HepG2 (cell line): Measurements from ENCODE around the gene AXIN2. TPM values are rescaled to one million over a fixed set of nuclear protein-coding genes. Genes with fewer than 3 reads are reported as not detected.

Experiments used
- ARID5B ChIP-seq: IDR thresholded peaks from 2 replicates; pipeline ENCODE4 v1.4.0; 2020; ENCODE audit warnings: mild to moderate bottlenecking, missing genetic modification reagents
- HNF4G ChIP-seq, 2 experiments: sonication (generic) in 1 of 2; formaldehyde crosslinking in 1 of 2; IDR thresholded peaks; 2 replicates each; pipeline versions ENCODE4 v1.4.0 to v1.6.1; 2011 to 2020; ENCODE audit warnings: borderline replicate concordance in 2 of 2, low read depth in 2 of 2, mild to moderate bottlenecking in 2 of 2, low read length in 1 of 2, missing genetic modification reagents in 1 of 2, moderate library complexity in 1 of 2
- ISL2 ChIP-seq: sonication (generic); formaldehyde crosslinking; IDR thresholded peaks from 2 replicates; pipeline ENCODE4 v1.5.0; 2020; ENCODE audit warnings: missing genetic modification reagents
- NFKB2 ChIP-seq: sonication (generic); formaldehyde crosslinking; IDR thresholded peaks from 2 replicates; pipeline ENCODE4 v1.4.0; 2020; ENCODE audit warnings: missing genetic modification reagents, borderline replicate concordance
- PAWR ChIP-seq: sonication (generic); formaldehyde crosslinking; IDR thresholded peaks from 2 replicates; pipeline ENCODE4 v1.4.0; 2020; ENCODE audit warnings: missing genetic modification reagents, mild to moderate bottlenecking, borderline replicate concordance
- PHF20 ChIP-seq: sonication (generic); formaldehyde crosslinking; IDR thresholded peaks from 2 replicates; pipeline ENCODE4 v1.5.0; 2020; ENCODE audit warnings: mild to moderate bottlenecking, missing genetic modification reagents
- ZNF335 ChIP-seq: sonication (generic); formaldehyde crosslinking; IDR thresholded peaks from 2 replicates; pipeline ENCODE4 v1.4.0; 2020; ENCODE audit warnings: missing genetic modification reagents
- polyA plus RNA-seq, 8 experiments: library from polyadenylated mRNA; depleted of rRNA in 3 of 8; stranded (reverse) in 7 of 8; unstranded in 1 of 8; fragments of >200 nt; fragmentation: Illumina TruSeq in 4 of 8; extraction: Trizol in 4 of 8; gene quantifications; 2 replicates each; pipeline versions ENCODE4 v1.2.1 to v1.2.3, GENCODE V29; 2011 to 2016; ENCODE audit warnings: low read depth in 4 of 8, missing spikeins in 1 of 8, mixed read lengths in 1 of 8; ENCODE audit not compliant: insufficient read depth in 1 of 8
- total RNA-seq, 5 experiments: library from RNA; depleted of rRNA; stranded (reverse); fragments of >200 nt; fragmentation: Illumina TruSeq; extraction: Trizol; gene quantifications; 2 replicates each; pipeline ENCODE4 v1.2.3, GENCODE V29; 2016; ENCODE audit warnings: low read depth in 1 of 5
- TF ChIP-seq, protein P1 (sequence below), 2 experiments: fragments of 450-650 bp in 1 of 2; sonication (generic) in 1 of 2; formaldehyde crosslinking in 1 of 2; IDR thresholded peaks; 2 replicates each; pipeline versions ENCODE4 v1.6.1 to v1.8.0; 2016 to 2022; ENCODE audit warnings: antibody characterized with exemption in 1 of 2, mild to moderate bottlenecking in 1 of 2, missing genetic modification reagents in 1 of 2
- TF ChIP-seq, protein P2 (sequence below): IDR thresholded peaks from 2 replicates; pipeline ENCODE4 v1.6.1; 2016; ENCODE audit warnings: low read depth

The AXIN2 gene
- total and polyA plus RNA-seq, 2 of the 13 experiments (the other 11 are each of a cell fraction or from before 2014, with no cell fraction given): 58.6 to 63.4 TPM

GRCh38 chr17:65515959-65516948 is 45.2 kb downstream of the AXIN2 start (continued):
- TF ChIP-seq, protein P1, sequence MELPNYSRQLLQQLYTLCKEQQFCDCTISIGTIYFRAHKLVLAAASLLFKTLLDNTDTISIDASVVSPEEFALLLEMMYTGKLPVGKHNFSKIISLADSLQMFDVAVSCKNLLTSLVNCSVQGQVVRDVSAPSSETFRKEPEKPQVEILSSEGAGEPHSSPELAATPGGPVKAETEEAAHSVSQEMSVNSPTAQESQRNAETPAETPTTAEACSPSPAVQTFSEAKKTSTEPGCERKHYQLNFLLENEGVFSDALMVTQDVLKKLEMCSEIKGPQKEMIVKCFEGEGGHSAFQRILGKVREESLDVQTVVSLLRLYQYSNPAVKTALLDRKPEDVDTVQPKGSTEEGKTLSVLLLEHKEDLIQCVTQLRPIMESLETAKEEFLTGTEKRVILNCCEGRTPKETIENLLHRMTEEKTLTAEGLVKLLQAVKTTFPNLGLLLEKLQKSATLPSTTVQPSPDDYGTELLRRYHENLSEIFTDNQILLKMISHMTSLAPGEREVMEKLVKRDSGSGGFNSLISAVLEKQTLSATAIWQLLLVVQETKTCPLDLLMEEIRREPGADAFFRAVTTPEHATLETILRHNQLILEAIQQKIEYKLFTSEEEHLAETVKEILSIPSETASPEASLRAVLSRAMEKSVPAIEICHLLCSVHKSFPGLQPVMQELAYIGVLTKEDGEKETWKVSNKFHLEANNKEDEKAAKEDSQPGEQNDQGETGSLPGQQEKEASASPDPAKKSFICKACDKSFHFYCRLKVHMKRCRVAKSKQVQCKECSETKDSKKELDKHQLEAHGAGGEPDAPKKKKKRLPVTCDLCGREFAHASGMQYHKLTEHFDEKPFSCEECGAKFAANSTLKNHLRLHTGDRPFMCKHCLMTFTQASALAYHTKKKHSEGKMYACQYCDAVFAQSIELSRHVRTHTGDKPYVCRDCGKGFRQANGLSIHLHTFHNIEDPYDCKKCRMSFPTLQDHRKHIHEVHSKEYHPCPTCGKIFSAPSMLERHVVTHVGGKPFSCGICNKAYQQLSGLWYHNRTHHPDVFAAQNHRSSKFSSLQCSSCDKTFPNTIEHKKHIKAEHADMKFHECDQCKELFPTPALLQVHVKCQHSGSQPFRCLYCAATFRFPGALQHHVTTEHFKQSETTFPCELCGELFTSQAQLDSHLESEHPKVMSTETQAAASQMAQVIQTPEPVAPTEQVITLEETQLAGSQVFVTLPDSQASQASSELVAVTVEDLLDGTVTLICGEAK (IDR thresholded peaks at IDR 0.05): no peak
- TF ChIP-seq, protein P1 (CRISPR knock-in tag; IDR thresholded peaks at IDR 0.05): no peak
- TF ChIP-seq ISL2 (peak; percentile 78; the same call in 1 of the 2 replicates), ARID5B (CRISPR knock-in tag) (peak; percentile 71), PAWR (CRISPR knock-in tag) (no peak), PHF20 (no peak), ZNF335 (no peak), HNF4G (IDR thresholded peaks at IDR 0.05; ENCODE audit: borderline replicate concordance, low read depth, low read length) (no peak), HNF4G (CRISPR knock-in tag; IDR thresholded peaks at IDR 0.05; ENCODE audit: borderline replicate concordance, low read depth) (peak; percentile 20; the same call in 1 of the 2 replicates), NFKB2 (CRISPR knock-in tag) (no peak)
- TF ChIP-seq, protein P2, sequence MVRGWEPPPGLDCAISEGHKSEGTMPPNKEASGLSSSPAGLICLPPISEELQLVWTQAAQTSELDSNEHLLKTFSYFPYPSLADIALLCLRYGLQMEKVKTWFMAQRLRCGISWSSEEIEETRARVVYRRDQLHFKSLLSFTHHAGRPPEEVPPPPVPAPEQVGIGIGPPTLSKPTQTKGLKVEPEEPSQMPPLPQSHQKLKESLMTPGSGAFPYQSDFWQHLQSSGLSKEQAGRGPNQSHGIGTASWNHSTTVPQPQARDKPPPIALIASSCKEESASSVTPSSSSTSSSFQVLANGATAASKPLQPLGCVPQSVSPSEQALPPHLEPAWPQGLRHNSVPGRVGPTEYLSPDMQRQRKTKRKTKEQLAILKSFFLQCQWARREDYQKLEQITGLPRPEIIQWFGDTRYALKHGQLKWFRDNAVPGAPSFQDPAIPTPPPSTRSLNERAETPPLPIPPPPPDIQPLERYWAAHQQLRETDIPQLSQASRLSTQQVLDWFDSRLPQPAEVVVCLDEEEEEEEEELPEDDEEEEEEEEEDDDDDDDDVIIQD (CRISPR knock-in tag): peak; percentile 82; the same call in 1 of the 2 replicates
